VCaP (cell line): ENCODE data around the gene RAB22A.

Source experiments
- H3K27ac ChIP-seq: fragments of 450-650 bp; 2 replicates; pipeline ENCODE4 v1.5.1; 2017
- TF ChIP-seq, protein P1 (sequence below): fragments of 450-650 bp; conservative IDR thresholded peaks from 2 replicates; pipeline ENCODE4 v1.5.1; 2017; ENCODE audit warnings: mild to moderate bottlenecking, moderate library complexity

RAB22A gene

DNA sequence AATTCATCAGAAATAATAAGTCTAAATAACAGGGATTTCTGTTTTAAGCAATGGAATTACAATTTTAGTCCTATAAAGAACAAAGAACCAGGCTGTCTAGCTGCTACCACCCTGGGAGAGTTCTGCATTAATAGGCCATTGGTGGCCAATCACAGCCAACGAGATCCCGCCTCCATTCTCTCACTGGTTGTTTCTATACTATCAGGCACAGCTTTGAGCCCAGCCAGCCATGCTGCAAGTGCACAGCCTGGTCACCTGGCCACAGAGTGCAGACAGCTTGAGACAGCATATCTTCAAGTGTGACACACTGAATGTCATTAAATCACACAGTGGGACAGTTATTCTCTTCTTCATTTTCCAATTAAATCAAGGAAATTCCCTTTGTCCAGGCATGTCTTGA lies 16.1 kb upstream of the RAB22A start:
- H3K27ac ChIP-seq = no peak overlapping the region
- TF ChIP-seq, protein P1, sequence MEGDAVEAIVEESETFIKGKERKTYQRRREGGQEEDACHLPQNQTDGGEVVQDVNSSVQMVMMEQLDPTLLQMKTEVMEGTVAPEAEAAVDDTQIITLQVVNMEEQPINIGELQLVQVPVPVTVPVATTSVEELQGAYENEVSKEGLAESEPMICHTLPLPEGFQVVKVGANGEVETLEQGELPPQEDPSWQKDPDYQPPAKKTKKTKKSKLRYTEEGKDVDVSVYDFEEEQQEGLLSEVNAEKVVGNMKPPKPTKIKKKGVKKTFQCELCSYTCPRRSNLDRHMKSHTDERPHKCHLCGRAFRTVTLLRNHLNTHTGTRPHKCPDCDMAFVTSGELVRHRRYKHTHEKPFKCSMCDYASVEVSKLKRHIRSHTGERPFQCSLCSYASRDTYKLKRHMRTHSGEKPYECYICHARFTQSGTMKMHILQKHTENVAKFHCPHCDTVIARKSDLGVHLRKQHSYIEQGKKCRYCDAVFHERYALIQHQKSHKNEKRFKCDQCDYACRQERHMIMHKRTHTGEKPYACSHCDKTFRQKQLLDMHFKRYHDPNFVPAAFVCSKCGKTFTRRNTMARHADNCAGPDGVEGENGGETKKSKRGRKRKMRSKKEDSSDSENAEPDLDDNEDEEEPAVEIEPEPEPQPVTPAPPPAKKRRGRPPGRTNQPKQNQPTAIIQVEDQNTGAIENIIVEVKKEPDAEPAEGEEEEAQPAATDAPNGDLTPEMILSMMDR = no peak

DNA sequence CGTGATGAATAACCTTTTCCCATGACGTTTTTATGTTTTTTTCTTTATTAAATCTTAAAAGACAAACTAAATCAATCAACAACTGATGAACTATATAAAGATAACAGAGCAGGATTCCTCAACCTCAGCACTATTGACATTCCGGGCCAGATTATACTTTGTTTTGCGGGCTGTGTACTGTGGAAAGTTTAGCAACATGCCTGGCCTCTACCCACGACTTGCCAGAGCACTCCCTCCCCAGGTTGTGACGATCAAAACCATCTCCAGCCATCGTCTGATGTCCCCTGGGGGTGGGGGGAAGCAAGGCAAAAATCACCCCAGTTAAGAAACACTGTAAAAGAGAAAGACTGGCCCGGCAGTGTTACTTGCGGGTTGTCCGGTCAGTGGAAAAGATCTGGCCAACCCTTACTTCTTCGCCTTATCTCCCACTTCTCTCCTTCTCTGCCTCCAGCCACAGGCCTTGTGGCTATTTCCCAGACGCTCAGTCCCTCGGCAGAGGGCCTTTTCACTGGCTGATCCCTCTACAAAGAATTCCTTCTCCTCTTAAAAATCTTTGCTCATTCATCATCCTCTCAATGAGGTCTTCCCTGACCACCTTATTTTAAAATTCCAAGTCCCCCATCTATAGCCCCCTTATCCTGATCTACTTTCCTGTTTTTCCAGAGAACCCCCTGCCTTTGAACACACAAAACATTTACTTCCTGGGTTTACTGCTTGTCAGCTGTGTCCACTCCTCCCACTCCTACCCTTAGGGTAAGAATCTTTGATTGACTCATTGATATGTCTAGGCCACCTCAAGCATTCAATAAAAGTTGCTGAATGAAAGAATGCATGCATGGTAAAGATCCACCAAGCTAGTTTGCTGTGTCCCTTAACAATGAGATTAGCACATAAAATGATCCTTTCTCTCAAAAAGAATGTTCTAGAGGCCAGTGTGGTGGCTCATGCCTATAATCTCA lies 14.7 kb upstream of the RAB22A start:
- no peak overlapping the region for H3K27ac ChIP-seq
- TF ChIP-seq, protein P1 = no peak

DNA sequence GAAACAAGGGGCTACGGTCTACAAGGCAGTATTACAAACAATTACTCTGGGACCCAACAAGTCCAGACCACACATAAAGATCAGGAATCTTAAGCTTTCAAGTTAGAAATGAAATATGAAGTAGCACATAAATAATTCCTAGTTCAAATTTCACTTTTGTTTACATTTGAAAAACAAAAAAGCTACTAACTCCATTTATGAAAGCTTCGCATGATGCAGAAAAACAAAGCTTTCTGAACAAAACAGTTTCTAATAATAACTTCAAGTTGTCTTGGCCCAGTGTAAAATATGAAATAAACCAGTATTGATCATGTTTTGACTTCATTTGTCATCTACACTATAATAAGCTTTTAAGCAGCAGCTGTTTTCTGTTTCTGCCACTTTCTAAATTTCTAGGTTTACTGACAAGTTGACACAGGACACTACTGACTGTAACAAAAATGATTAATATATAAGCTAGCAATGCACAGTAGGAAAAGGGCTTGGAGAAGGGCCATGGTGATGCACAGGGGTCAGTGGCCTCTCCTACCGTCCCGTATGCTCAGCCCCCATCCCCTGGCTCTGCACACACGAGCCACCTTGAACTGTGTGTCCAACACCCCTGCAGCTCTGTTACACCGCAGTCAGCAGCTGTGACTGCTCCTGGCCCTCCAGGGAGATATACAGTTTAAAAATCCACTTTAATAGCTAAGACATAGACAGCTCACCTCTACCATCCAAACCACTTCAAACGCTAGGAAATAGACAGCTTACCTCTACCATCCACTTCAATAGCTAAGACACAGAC lies 13.3 kb upstream of the RAB22A start:
- H3K27ac ChIP-seq = no peak overlapping the region
- TF ChIP-seq, protein P1 = no peak

DNA sequence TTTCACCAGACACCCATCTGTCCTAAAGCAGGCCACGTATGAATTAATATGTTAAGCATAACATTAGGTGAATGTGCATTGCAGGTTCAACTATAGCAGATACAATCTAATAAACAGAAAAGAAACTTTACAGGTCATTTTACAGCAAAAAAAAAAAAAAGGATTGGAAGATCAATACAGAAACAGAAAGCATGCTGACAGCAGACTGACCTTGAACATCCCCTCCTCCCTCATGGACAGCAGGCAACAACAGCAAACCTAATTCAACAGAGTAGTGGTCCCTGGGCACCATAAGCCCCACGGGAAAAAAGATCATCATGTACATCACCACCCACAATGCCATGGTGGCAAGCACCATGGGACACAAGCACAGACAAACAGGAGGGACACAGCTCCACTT lies 12.1 kb upstream of the RAB22A start:
- H3K27ac ChIP-seq = no peak overlapping the region
- TF ChIP-seq, protein P1 = no peak

DNA sequence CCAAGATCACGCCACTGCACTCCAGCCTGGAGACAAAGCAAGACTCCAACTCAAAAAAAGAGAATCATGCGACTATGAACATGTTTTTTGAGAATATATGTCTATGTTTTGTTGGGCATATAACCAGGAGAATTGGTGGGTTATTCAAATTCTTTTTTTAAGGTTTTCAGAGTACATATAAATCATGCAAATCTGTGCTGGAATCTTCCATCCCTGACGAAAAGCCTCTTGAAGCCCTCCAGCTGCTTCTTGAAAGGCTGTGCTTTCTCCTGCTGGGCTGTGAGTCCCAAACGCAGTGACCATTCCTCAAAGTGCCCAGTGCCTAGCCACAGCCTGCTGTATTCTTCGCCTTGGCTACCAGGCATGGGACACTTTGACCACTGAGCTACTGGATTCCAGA lies 9.2 kb upstream of the RAB22A start:
- H3K27ac ChIP-seq = no peak overlapping the region
- TF ChIP-seq, protein P1 = no peak

DNA sequence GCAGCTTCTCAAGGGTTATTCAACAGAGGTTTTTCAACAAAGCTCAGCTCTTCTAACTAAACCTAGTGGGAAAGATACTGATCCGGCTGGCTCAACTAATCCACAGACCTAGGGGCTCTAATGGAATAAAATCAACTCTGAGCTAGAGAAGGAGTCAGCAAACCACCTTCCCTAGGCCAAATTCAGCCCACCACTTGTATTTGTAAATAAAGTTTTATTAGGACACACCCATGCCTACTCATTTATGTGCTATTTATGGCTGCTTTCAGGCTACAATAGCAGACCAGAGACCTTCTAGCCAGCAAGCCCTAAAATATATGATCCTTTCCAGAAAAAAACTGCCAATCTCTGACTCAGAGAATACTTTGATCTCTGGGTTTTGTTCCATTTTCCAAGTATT lies 6.0 kb upstream of the RAB22A start:
- TF ChIP-seq, protein P1 = no peak
- H3K27ac ChIP-seq = no peak overlapping the region

DNA sequence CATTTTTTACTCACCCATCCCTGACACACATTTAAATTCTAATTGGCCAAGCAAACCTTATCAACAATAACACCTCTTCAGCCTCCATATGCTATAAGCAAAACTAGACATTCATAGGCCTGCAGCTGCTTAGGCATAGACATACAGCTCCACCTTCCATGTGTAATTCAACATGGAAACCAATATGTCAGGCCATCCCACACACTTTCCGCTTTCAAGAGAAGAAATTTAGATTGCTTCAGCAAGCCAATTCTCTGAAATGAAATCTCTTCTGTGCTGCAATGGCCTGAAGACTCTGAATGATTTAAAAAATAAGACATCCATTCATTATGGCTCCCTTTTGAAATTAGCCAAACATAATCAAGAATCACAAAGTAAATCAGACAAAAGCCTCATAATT lies 4.5 kb upstream of the RAB22A start:
- H3K27ac ChIP-seq = no peak overlapping the region
- TF ChIP-seq, protein P1 = no peak
